Measurements from ENCODE around the gene TSNAX. TPM values are rescaled to one million over a fixed set of nuclear protein-coding genes. Genes with fewer than 3 reads are reported as not detected.

TSNAX gene
- polyA plus RNA-seq, 1 donor = 32.0 TPM

DNA sequence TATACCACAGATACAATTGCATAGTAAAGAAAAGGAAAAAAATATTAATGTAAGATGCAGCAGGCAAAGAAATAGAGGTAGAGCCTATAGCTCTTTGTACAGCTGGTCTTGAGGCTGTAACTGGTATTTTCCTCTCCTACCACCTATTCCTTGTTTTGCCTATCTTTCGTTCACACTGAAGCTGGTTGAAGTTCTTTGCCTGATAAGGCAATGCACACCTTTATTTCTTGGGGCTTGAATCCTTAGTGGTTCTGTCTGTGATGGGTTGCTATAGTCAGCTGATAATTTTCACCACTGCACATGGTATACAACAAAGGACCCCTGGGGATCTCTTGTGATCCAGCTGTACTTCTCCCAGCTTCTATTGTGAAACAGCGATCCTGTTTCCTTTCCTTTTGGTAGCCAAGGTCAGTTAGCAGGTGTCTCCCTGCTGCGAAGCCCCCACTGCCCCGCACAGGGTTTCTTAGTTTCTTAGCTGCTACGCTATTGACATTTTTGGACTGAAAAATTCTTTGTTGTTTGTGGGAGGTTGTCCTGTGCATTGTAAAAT is 9.9 kb upstream of the TSNAX start:
- DNase-seq (ENCODE audit: low read depth) = no peak

DNA sequence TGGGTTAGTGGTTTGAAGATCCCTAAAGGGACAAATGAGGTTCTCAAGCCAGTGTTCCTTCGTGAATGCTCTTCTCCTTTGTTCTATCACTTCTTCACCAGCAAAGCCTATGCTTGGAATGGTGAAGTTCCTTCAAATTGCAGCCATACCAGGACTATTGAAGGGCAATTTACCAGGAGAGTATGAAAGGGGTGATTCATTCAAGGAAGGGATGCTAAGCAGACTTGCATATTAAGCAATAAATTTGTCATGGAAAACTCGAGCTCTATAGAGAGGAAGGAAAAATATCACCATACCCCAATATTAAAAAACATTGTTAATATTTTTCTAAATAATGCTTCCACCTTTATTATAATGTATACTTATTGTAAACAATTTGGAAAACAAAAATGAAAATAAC is 9.3 kb upstream of the TSNAX start:
- no peak for DNase-seq (ENCODE audit: low read depth)

DNA sequence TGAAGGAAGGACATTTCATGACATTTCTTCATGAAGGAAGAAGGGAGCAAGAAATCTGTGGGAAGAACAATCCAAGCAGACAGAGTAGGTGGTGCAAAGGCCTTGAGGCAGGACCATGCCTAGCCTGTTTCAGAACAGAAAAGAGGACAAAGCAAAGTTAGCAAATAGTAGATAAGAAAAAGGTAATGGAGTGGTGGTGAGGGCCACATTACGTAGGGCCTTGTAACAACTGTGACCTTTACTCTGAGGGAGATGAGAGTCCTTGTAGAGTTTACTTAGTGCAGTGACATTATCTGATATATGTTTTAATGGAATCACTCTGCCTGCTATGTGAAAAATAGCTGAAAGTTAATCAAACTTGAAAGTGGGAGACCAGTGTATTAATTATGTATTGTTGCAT is 6.4 kb upstream of the TSNAX start:
- DNase-seq (ENCODE audit: low read depth) = no peak

DNA sequence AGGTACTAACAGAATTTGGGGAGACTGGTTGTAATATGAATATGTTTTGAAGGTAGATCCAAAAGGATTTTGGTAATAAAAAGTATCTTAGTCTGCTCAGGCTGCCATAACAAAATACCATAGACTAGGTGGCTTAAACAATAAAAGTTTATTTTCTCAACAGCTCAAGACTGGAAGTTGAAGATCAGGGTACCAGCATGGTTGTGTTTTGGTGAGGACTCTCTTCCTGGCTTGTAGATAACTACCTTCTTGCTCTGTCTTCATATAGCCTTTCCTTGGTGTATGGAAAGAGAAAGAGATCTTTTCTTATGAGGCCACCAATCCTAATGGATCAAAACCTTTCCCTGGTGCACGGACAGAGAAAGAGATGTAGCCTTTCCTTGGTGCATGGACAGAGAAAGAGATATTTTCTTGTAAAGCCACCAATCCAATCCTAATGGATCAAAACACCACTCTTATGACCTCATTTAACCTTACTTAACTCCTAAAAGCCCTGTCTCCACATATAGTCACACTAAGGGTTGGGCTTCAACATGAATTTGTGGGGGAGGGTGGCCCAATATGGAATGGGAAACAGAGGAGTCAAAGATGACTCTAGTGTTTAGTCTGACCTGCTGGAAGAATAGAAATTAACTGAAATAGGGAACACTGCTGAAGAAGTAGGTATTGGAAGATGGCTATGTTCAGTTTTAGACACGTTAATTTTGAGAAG is 5.4 kb upstream of the TSNAX start:
- DNase-seq (ENCODE audit: low read depth) = no peak

DNA sequence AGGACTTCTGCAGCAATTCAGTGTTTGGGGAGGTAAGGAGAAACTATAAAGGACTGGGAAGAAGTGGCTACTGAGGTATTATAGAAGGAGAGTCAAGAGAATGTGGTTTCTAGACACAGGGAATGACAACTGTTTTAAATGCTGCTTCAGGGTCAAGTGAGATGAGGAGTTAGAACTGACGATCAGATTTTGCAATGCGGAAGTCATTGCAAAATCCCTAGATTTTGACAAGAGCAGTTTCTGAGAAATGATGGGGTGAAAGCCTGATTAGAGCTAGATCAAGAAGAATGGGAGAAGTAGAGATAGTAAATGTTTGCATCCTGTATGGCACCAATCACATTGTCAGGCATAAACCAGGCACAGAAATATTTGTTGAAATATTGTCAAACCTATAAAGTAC is 4.7 kb upstream of the TSNAX start:
- no peak for DNase-seq (ENCODE audit: low read depth)

DNA sequence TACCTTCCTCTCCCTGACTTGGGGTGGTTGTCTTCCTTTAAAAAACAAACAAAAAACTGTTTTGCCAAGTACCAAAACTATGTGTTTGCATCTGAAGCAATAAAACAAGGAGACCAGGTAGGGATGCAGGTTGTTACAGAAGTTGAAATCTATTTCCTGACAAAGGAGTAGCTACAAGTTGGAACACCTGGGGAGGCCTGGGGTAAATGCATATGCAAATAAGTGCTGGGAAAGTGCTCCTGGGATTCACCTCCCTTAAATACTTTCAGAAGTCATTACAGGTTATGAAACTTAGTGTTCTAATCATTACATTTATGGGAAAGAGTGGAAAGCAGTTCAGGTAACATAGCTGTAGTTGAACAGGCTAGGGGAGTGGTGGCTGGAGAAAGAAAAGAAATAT is 1.9 kb upstream of the TSNAX start:
- DNase-seq (ENCODE audit: low read depth) = no peak

DNA sequence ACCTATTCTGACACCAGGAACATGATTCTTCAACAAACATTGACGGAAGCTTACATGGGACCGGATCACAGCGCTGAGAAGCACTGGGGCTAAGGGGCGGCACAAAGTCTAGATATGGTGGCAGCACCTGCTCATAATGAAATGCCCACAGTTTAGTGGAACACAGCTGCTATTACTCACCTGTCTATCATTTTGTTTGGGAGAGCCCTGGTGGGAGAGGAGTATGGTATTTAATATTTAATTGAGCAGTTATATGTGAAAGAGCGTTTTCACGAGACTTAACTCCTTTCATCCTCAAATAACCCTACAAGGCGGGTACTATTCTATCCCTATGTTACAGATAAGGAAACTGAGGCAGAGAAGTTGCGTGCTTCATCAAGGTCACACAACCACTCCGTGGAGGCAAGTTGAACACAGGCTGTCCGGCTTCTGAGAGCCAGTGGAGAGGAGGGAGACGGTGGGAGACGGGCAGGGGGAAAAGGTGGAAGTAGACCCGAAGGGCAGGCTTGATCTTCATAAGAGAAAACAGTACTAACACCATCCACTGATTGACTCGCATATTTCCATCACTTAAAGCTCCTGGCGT is 790 bp upstream of the TSNAX start:
- no peak for DNase-seq (ENCODE audit: low read depth)

DNA sequence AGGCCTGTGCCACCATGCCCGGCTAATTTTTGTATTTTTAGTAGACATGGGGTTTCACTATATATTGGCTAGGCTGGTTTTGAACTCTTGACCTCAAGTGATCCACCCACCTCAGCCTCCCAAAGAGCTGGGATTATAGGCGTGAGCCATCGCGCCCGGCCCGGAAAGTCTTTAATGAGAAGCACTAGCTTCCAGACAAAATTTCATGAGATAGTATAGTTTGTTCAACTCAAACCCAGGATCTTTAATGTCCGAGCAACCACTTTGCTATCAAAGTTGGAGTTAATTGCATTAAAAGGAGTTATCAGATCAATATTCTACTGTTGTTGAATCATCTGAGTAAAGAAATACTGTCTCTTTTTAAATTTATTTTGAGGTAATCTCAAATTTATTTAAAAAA is 4.8 kb downstream of the TSNAX start:
- DNase-seq (ENCODE audit: low read depth) = no peak

DNA sequence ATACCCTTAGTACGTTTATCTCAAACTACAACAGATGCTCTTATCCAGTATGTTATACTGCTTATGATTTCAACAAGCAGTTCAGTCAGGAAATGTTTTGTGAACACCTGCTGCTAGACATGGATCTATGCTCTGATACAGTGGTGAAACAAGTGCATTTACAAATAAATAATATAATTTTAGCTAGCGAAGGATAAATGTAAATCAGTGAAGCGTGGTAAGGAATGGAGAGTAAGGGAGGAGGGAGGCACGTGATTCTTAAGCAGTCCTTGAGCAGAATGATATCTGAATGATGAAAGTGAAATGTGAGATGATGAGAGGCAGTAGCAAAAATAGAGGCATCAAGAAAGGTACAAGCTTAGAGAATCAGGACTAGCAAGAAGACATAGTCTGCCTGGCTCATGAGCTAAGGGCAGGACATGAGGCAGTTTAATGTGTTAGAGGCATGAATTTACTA is 6.3 kb downstream of the TSNAX start:
- no peak for DNase-seq (ENCODE audit: low read depth)

DNA sequence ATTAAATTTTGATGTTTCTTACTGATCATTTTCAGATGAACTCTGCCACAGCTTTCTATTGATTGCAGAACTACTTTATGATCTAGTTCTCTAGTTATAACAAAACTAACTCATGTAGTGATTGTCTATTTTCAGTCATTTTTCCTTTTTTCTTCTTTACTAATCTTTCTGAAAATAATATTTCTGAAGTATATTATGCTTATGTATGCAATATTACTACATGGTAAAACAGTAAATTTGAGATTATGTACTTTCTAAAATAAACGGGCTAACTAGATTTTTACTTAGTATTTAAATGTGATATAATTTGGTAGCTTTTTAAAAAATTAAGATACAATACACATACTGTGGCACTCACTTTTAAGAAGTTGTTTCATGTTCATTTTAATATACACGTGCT is 7.6 kb downstream of the TSNAX start:
- no peak for DNase-seq (ENCODE audit: low read depth)

DNA sequence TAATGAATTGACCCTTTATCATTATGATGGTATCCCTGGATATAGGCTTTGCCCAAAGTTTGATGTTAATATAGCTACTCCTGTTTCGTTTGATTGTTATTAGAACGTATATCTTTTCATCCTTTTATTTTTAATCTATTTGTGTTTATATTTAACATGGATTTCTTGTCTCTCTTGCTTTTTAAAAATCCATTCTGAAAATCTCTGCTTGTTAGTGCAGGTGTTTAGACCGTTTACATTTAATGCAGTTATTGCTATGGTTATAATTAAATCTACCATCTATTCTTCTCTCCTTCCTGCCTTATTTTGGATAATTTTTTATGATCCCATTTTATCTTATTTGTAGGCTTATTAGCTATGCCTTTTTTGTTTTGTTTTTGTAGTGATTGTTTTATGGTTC is 12.4 kb downstream of the TSNAX start:
- no peak for DNase-seq (ENCODE audit: low read depth)

DNA sequence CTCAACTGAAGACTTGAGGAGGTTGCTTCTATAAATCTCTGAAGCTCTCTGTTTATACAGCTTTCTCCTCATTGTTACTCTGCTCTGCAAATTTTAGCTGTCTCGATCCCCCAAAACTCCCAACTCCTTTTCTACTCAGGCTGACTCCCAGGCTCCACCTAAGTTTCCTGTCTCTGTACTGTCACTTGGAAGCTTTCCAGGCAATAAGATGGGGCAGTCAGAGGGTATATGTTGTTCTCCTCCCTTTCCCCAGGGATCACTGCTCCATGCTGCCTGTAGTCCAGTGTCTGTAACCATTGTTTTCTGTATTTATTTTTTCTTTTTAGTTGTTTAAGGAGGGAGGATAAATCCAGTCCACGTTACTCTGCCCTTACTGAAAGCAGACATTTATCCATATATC is 13.4 kb downstream of the TSNAX start:
- no peak for DNase-seq (ENCODE audit: low read depth)

DNA sequence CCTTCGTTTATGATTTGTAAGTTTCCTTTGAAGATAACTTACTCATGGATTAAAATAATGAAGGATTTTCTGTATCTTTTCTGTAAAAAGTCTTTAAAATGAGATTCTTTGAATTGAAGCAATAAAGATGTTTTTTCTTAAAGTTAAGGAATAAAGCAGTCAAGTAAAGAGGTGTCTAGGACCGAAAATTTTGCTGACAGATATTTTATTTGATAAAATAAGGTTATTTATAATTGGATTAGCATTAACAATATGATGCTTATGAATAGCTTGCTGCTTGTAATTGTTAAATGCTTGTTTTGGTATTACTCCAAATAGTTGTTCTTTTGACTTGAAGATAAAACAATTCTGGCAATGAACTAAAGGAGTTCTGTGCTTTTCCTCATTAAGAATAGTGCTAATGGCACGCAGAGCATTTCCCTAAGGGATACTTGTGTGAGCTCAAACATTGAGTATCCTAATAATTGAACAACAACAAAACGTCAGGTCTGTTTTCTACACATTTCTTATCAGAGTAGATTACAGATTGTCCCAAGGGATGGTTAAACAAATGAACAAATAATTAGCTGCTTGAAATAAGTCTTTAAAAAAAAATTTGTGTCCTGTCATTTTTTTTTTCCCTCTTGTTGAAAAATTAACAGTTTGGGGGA is 16.6 kb downstream of the TSNAX start:
- DNase-seq (ENCODE audit: low read depth) = no peak

DNA sequence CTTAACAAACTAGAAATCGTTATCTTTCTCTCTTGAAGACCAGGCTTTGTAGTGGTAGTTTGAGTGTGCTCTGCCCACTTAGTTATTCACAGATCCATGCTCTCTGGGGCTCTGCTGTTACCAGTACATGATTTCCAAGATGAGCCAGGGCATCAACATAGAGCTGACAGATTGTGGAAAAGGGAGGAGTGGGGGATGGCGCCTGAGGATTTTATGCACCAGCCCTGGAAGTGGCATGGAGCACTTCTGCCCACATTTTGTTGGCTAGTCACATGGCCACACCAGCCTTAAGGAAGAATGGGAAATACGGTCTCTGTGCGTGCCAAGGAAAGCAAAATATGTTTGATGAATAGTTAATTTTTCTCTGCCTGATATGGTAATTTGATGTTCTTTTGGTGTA is 18.2 kb downstream of the TSNAX start:
- DNase-seq (ENCODE audit: low read depth) = no peak

DNA sequence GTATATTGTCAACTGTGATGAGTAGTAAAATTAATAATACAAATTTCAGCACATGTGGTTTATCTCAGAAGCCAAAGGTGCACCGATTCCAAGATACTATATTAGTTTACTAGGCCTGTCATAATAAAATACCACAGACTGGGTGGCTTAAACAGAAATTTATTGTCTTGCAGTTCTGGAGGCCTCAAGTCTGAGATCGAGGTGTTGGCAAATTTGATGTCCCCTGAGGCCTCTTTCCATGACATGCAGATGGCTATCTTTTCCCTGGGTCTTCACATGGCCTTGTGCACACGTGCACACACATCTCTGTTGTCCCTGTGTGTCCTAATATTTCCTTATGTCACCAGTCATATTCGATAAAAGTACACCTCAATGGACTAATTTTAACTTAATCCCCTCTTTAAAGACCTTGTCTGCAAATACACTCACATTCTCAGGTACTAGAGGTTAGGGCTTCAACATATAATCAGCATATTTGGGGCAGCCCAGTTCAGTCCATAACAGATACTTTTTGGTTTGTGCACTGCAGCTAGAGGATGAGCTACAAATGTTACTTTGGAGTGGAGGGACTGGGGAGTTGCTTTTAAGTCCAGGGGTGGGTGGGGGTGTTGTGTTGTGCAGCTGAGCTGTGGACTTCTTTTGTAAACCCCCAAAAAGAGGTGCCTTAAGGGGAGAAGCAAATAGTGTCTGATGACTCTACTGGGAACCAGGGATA is 21.4 kb downstream of the TSNAX start:
- DNase-seq (ENCODE audit: low read depth) = no peak

DNA sequence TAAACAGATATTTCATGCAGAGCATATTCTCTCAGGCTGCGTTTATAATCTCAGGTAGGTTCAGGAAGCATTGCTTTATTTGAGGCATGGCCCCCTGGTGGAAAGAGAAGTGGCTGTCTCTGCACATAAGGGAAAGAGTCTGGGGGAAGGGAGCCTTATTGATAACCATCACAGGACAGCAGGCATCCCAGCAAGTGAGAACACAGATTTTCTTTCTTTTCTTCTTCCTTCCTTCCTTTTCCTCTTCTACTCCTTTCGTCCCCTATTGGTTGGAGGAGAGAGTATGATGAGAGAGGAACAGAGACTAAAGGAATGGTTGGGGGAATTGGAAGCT is 21.9 kb downstream of the TSNAX start:
- no peak for DNase-seq (ENCODE audit: low read depth)

DNA sequence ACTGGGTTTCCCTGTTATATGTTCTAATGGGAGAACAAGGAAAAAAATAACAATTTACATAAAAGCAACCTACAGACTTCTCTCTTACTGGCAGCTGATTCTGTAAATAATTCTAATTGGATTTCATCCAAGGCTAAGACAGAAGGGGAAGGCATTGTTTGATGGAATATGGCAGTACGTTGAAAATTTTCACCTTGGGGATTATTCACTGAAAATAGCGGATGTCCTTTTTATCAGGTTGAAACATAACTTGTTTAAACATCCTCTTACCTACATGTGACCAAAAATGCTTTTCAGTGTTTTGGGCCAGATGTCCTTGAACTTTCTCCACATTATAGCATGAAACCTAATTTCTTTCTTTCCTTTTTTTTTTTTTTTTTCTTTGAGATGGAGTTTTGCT is 24.9 kb downstream of the TSNAX start:
- DNase-seq (ENCODE audit: low read depth) = no peak

DNA sequence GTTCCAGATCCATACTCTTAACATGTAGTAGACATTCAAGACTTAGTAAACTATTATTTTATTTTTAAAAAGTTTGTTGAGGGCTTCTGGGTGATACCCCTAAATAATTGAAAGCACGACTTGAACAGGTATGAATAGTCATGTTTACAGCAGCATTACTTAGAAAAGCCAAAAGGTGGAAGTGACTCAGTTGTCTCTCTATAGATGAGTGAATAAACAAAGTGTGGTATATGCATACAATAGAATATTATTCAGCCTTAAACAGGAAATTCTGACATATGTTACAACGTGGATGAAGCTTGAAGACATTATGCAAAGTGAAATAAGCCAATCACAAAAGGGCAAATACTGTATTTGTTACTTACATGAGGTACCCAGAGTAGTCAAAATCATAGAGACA is 26.5 kb downstream of the TSNAX start:
- no peak for DNase-seq (ENCODE audit: low read depth)

DNA sequence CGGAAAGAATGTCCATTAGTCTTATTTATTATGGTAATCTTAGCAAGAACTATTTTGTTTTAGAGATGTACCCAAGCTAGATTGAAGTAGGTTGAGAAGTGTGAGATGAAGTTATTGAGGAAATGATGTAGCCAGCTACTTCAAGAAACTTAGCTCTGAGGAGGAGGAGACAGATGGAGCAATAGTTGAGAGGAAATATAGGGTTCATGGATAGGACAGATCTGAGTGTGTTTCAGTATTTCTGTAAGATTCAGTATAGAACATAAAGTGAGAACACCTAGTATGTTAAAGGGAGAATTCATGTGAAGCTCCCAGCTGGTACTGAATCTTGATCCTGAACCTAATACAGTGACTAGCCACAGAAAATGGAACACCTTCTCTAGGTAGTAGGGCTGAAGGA is 28.9 kb downstream of the TSNAX start:
- DNase-seq (ENCODE audit: low read depth) = no peak

DNA sequence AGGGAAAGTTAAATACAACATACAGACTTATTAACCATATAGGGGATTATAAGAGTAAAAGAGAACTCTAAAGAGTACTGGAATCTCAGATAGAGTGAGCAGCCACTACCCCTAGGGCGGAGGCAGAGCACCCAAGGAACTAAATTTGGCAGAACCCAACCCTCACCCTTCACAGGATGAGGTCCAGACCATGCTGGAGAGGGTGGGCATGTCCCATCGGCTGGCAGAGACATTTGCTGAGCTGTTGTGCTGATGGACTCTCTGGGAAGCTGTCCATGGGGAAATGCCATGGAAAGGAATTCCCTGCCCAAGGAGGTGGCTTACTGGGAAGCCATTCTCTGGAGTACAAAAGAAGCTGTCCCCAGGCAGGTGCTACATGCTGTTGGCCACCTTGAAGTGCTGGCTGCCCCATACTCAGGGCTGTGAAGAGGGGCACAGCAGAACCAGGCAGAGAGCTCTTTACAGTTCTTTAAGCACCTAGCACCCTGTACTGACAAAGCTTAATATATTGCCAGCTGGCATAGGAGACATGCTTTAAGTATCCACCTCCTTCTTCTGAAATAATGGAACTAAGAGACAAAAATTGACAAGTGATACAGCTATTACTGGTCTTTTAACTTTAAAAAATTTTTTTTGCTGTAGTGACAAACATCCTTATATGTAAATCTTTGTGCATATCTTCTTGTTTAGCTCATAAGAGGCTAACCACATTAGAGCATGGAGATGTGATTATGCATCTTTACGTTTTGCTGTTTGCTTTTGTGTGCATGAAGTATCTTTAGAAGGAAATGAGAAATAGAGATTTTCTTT is 29.6 kb downstream of the TSNAX start:
- DNase-seq (ENCODE audit: low read depth) = no peak

DNA sequence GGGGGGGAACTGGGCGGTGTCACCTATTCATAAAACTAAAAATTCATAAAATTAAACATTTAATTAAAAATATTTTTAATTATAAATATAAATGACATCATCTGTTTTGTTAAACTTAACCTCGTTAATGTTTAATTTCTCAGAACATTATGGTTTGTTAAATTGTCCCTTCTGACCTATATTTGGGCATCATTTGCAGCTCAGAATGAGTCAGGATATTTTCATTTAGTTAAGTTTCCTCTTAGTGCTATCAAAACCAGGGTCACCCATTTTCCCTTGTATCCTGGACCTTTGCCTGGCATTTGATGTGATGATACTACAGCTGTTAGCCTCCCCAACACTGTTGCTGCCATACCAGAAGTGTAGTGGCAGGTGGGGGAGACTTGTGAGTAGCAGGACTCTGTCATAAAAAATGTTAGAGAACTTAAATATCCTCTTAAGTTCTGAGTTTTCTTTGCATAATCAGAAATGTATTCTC is 30.3 kb downstream of the TSNAX start:
- no peak for DNase-seq (ENCODE audit: low read depth)

Data from forelimb muscle (tissue), 1 donor.